Endodermal cell (in vitro differentiated cells): Measurements from ENCODE around the gene RAB11B. TPM values are rescaled to one million over a fixed set of nuclear protein-coding genes. Genes with fewer than 3 reads are reported as not detected.
A peak's percentile ranks its signal among the peaks of the same experiment; 100 is the strongest.

Experiments
- DNase-seq: peaks from one replicate; pipeline ENCODE4 v3.0.0-alpha.2; 2017
- H3K27ac ChIP-seq: 2 replicates; pipeline ENCODE4 v1.5.1; 2013; ENCODE audit warnings: mild to moderate bottlenecking, low read depth, low read length, moderate library complexity
- H3K27me3 ChIP-seq: 2 replicates; pipeline ENCODE4 v1.6.1; 2013; ENCODE audit warnings: mild to moderate bottlenecking, low read length, moderate library complexity; ENCODE audit not compliant: insufficient read depth, control insufficient read depth, poor library complexity, severe bottlenecking
- H3K36me3 ChIP-seq: 2 replicates; pipeline ENCODE4 v1.7.0; 2013; ENCODE audit warnings: mild to moderate bottlenecking, low read length, moderate library complexity; ENCODE audit not compliant: control insufficient read depth, insufficient read depth
- H3K4me1 ChIP-seq: one replicate; pipeline ENCODE4 v1.7.0; 2013; ENCODE audit warnings: low read length; ENCODE audit not compliant: control insufficient read depth, insufficient read depth
- H3K4me3 ChIP-seq: 2 replicates; pipeline ENCODE4 v1.5.1; 2013; ENCODE audit warnings: mild to moderate bottlenecking, low read length, moderate library complexity
- H3K9ac ChIP-seq: 2 replicates; pipeline ENCODE4 v1.6.1; 2013; ENCODE audit warnings: mild to moderate bottlenecking, low read length, moderate library complexity; ENCODE audit not compliant: poor library complexity, severe bottlenecking; ENCODE audit errors: extremely low read depth
- H3K9me3 ChIP-seq: 2 replicates; pipeline ENCODE4 v1.6.1; 2013; ENCODE audit warnings: mild to moderate bottlenecking, low read length, moderate library complexity; ENCODE audit not compliant: control insufficient read depth
- H3K27ac Mint-ChIP-seq: 2 replicates; pipeline ENCODE4 v1.8.0; 2020; ENCODE audit warnings: mixed read lengths
- H3K27me3 Mint-ChIP-seq: 2 replicates; pipeline ENCODE4 v1.8.0; 2021; ENCODE audit warnings: mild to moderate bottlenecking, mixed read lengths; ENCODE audit not compliant: insufficient read depth
- H3K36me3 Mint-ChIP-seq: 2 replicates; pipeline ENCODE4 v1.8.0; 2020; ENCODE audit warnings: low read depth, mixed read lengths
- H3K4me1 Mint-ChIP-seq: 2 replicates; pipeline ENCODE4 v1.8.0; 2020; ENCODE audit warnings: mixed read lengths
- H3K4me3 Mint-ChIP-seq: 2 replicates; pipeline ENCODE4 v1.8.0; 2020; ENCODE audit warnings: mild to moderate bottlenecking, moderate library complexity, mixed read lengths
- H3K9me3 Mint-ChIP-seq: 2 replicates; pipeline ENCODE4 v1.8.0; 2020; ENCODE audit warnings: mild to moderate bottlenecking, mixed read lengths
- CTCF ChIP-seq: fragments of 200-600 bp; sonication (generic); conservative IDR thresholded peaks from 2 replicates; pipeline ENCODE4 v1.5.0; 2021; ENCODE audit warnings: antibody characterized with exemption, mild to moderate bottlenecking
- WGBS, 2 experiments: methylation state at CpG; one replicate each; pipeline versions ENCODE4 v1.1.5 to v1.1.7; 2013; ENCODE audit warnings: missing lambda C conversion rate in 2 of 2, mixed read lengths in 1 of 2; ENCODE audit not compliant: insufficient coverage in 1 of 2, insufficient read length in 1 of 2; 5-methylcytosine and 5-hydroxymethylcytosine counted together
- microRNA-seq: library from miRNA; unstranded; fragments of <30 nt; microRNA quantifications from one replicate; pipeline ENCODE4 v1.2.0, GENCODE V29; 2020; ENCODE audit warnings: borderline microRNAs expressed
- total RNA-seq, 2 donors: library from RNA; stranded (reverse); fragmentation: NEBNext Ultra II Directional in 1 of 2; extraction: Animal tissue kit (Norgen Biotek cat#: 25700) in 1 of 2; gene quantifications; 2 replicates in 1 of 2; 3 replicates in 1 of 2; pipeline ENCODE4 v1.2.1, GENCODE V29; 2021

Gene RAB11B
- total RNA-seq, 2 donors from 2014 or later = 137 to 146 TPM

GRCh38 chr19:8453616-8454015 lies 63.5 kb downstream of the RAB11B start:
- peaks cover 58% of the 10 kb centered on the region for H3K36me3 Mint-ChIP-seq
- no peak overlapping the region for H3K27ac ChIP-seq

More at GRCh38 chr19:8453616-8454015, 63.5 kb downstream of the RAB11B start:
- Mint-ChIP-seq H3K4me1 (peaks cover 80% of the 10 kb centered on the region), H3K27ac (peak overlapping the region; percentile 72), H3K9me3 (no peaks in the 10 kb centered on the region), H3K4me3 (no peak overlapping the region), H3K27me3 (no peaks in the 10 kb centered on the region)
- H3K9ac ChIP-seq = no peak overlapping the region
- no peak for TF ChIP-seq CTCF
- WGBS, 2 experiments = 88 to 100% methylated on average over 3 to 6 of the region's 6 CpGs
- peaks cover 26% of the 10 kb centered on the region for H3K4me1 ChIP-seq
- DNase-seq = peak; percentile 44
- peak overlapping the region; percentile 3 for H3K4me3 ChIP-seq
- H3K36me3 ChIP-seq = peaks cover 61% of the 10 kb centered on the region
- no peaks in the 10 kb centered on the region for H3K27me3 ChIP-seq
- H3K9me3 ChIP-seq = no peaks in the 10 kb centered on the region

Small RNA genes lying within 50 kb of the gene (microRNA-seq; reads per million reads assigned to microRNA genes)
- 0.59 reads per million for gene MIR4999

Other genes with a start within 250 kb of the RAB11B start
- gene FBN3, start 240.8 kb upstream of the RAB11B start, total RNA-seq = 100 to 1,000 TPM; 105 to 143 TPM
- 100 to 1,000 TPM in 1 of 2 donors, 10 to 100 TPM in 1; 76.9 to 105 TPM for gene CERS4, start 181.0 kb upstream of the RAB11B start, total RNA-seq
- gene CD320, start 82.0 kb upstream of the RAB11B start, total RNA-seq = 10 to 100 TPM; 63.4 to 72.7 TPM
- gene NDUFA7, start 69.0 kb upstream of the RAB11B start, total RNA-seq = 10 to 100 TPM; 75.7 to 86.2 TPM
- gene RPS28, start 68.9 kb upstream of the RAB11B start, total RNA-seq = 1,000 to 10,000 TPM; 1,512 to 1,809 TPM
- gene KANK3, start 47.1 kb upstream of the RAB11B start, total RNA-seq = 1 to 10 TPM; 2.3 to 2.6 TPM
- 10 to 100 TPM; 10.9 to 13.2 TPM for gene ANGPTL4, start 26.2 kb upstream of the RAB11B start, total RNA-seq
- 10 to 100 TPM; 31.8 to 35.9 TPM for gene MARCHF2, start 22.9 kb downstream of the RAB11B start, total RNA-seq
- gene HNRNPM, start 54.6 kb downstream of the RAB11B start, total RNA-seq = 100 to 1,000 TPM; 271 to 370 TPM
- 1 to 10 TPM in 1 of 2 donors, under 1 TPM in 1; 0.40 to 1.9 TPM for gene PRAM1, start 112.3 kb downstream of the RAB11B start, total RNA-seq
- 10 to 100 TPM; 22.6 to 23.7 TPM for gene ZNF414, start 123.8 kb downstream of the RAB11B start, total RNA-seq
- 1 to 10 TPM in 1 of 2 donors, under 1 TPM in 1; 0.57 to 1.1 TPM for gene MYO1F, start 187.1 kb downstream of the RAB11B start, total RNA-seq
- gene ADAMTS10, start 220.4 kb downstream of the RAB11B start, total RNA-seq = 10 to 100 TPM; 19.3 to 35.9 TPM
- not detected for gene NFILZ, start 240.3 kb downstream of the RAB11B start, total RNA-seq